ENCODE results near the gene NME3.
A peak's percentile ranks its signal among the peaks of the same experiment; 100 is the strongest.

Gene NME3

GRCh38 chr16:1770328-1771187, 785 bp downstream of the NME3 start:
- peaks cover 4% of the 10 kb centered on the region for H3K4me1 ChIP-seq (ENCODE audit: insufficient read depth, poor library complexity, severe bottlenecking)
- H3K9me3 ChIP-seq (ENCODE audit: severe bottlenecking) = no peaks in the 10 kb centered on the region
- H3K4me3 ChIP-seq (ENCODE audit: severe bottlenecking) = peak overlapping the region; percentile 83
- peak; percentile 54 for ATAC-seq (ENCODE audit: low read depth)
- peaks cover 17% of the 10 kb centered on the region for H3K36me3 ChIP-seq (ENCODE audit: low read depth)
- H3K27ac ChIP-seq (ENCODE audit: poor library complexity, severe bottlenecking) = peak overlapping the region; percentile 66
- peak; percentile 87 for DNase-seq (ENCODE audit: low spot score)
- H3K27me3 ChIP-seq (ENCODE audit: insufficient read depth, poor library complexity, severe bottlenecking) = no peaks in the 10 kb centered on the region
- no peak for TF ChIP-seq CTCF (IDR thresholded peaks at IDR 0.05; ENCODE audit: poor library complexity, severe bottlenecking)

- H3K4me3 ChIP-seq (ENCODE audit: severe bottlenecking) = peak overlapping the region; percentile 83
- no peaks in the 10 kb centered on the region for H3K27me3 ChIP-seq (ENCODE audit: insufficient read depth, poor library complexity, severe bottlenecking)
- ATAC-seq (ENCODE audit: low read depth) (no peak), DNase-seq (ENCODE audit: low spot score) (no peak)
- H3K4me1 ChIP-seq (ENCODE audit: insufficient read depth, poor library complexity, severe bottlenecking) = peaks cover 4% of the 10 kb centered on the region
- peaks cover 18% of the 10 kb centered on the region for H3K36me3 ChIP-seq (ENCODE audit: low read depth)
- peak overlapping the region; percentile 66 for H3K27ac ChIP-seq (ENCODE audit: poor library complexity, severe bottlenecking)
- no peak for TF ChIP-seq CTCF (IDR thresholded peaks at IDR 0.05; ENCODE audit: poor library complexity, severe bottlenecking)
- H3K9me3 ChIP-seq (ENCODE audit: severe bottlenecking) = no peaks in the 10 kb centered on the region
Measured at GRCh38 chr16:1769402-1770300, 1.7 kb downstream of the NME3 start.

GRCh38 chr16:1768767-1769401, 2.5 kb downstream of the NME3 start:
- DNase-seq (ENCODE audit: low spot score) (no peak), ATAC-seq (ENCODE audit: low read depth) (no peak)
- no peaks in the 10 kb centered on the region for H3K9me3 ChIP-seq (ENCODE audit: severe bottlenecking)
- no peak overlapping the region for H3K27ac ChIP-seq (ENCODE audit: poor library complexity, severe bottlenecking)
- H3K27me3 ChIP-seq (ENCODE audit: insufficient read depth, poor library complexity, severe bottlenecking) = no peaks in the 10 kb centered on the region
- peaks cover 24% of the 10 kb centered on the region for H3K36me3 ChIP-seq (ENCODE audit: low read depth)
- H3K4me1 ChIP-seq (ENCODE audit: insufficient read depth, poor library complexity, severe bottlenecking) = peaks cover 4% of the 10 kb centered on the region
- TF ChIP-seq CTCF (IDR thresholded peaks at IDR 0.05; ENCODE audit: poor library complexity, severe bottlenecking) = no peak
- H3K4me3 ChIP-seq (ENCODE audit: severe bottlenecking) = no peak overlapping the region

- Histone ChIP-seq H3K9me3 (ENCODE audit: severe bottlenecking) (no peaks in the 10 kb centered on the region), H3K27me3 (ENCODE audit: insufficient read depth, poor library complexity, severe bottlenecking) (no peaks in the 10 kb centered on the region), H3K4me1 (ENCODE audit: insufficient read depth, poor library complexity, severe bottlenecking) (peaks cover 4% of the 10 kb centered on the region), H3K27ac (ENCODE audit: poor library complexity, severe bottlenecking) (no peak overlapping the region), H3K4me3 (ENCODE audit: severe bottlenecking) (no peak overlapping the region), H3K36me3 (ENCODE audit: low read depth) (peaks cover 27% of the 10 kb centered on the region)
- no peak for DNase-seq (ENCODE audit: low spot score)
- no peak for TF ChIP-seq CTCF (IDR thresholded peaks at IDR 0.05; ENCODE audit: poor library complexity, severe bottlenecking)
- ATAC-seq (ENCODE audit: low read depth) = no peak
Measured at GRCh38 chr16:1768061-1768766, 3.1 kb downstream of the NME3 start.

Data from RWPE2 (cell line).